GM18870 (cell line): ENCODE results near the gene SARS2.
"Not testable (repeated sequence)": the region's sequence is repeated elsewhere in the genome, so short reads cannot be mapped to it uniquely, and the experiment has no call there.

Source experiments
- ATAC-seq: cut with Tn5 transposase; IDR thresholded peaks from one replicate; pipeline ENCODE4 v1.9.1; 2021; ENCODE audit warnings: moderate library complexity; ENCODE audit not compliant: unreplicated experiment

SARS2 gene

GRCh38 chr19:38949580-38950367 lies 19.2 kb upstream of the SARS2 start:
- ATAC-seq = no peak

GRCh38 chr19:38946229-38947010 lies 15.9 kb upstream of the SARS2 start:
- no peak for ATAC-seq

- ATAC-seq = no peak
Measured at GRCh38 chr19:38945562-38946228, 15.1 kb upstream of the SARS2 start.

GRCh38 chr19:38944981-38945506 lies 14.5 kb upstream of the SARS2 start:
- no peak for ATAC-seq

GRCh38 chr19:38942471-38943181 lies 12.1 kb upstream of the SARS2 start:
- ATAC-seq = no peak

GRCh38 chr19:38941979-38942378 lies 11.4 kb upstream of the SARS2 start:
- ATAC-seq = no peak

GRCh38 chr19:38941466-38941865 lies 10.9 kb upstream of the SARS2 start:
- ATAC-seq = not testable (repeated sequence)

GRCh38 chr19:38939957-38940356 lies 9.4 kb upstream of the SARS2 start:
- no peak for ATAC-seq

GRCh38 chr19:38933544-38933943 lies 3.0 kb upstream of the SARS2 start:
- ATAC-seq = no peak

- no peak for ATAC-seq
Measured at GRCh38 chr19:38932425-38933179, 2.0 kb upstream of the SARS2 start.

- ATAC-seq = no peak
Measured at GRCh38 chr19:38931521-38931793, 894 bp upstream of the SARS2 start.

GRCh38 chr19:38930776-38931520 lies 385 bp upstream of the SARS2 start, which contains the start of gene MRPS12:
Gene MRPS12 (plus strand): TSS chr19:38930944. CDS start chr19:38931295, 351 bp downstream.
- peak; percentile 90 for ATAC-seq

GRCh38 chr19:38928391-38929001 lies 2.1 kb downstream of the SARS2 start:
- ATAC-seq = no peak

- ATAC-seq = no peak
Measured at GRCh38 chr19:38924388-38924787, 6.2 kb downstream of the SARS2 start.

- ATAC-seq = no peak
Measured at GRCh38 chr19:38922482-38922881, 8.1 kb downstream of the SARS2 start.

GRCh38 chr19:38921420-38922274 lies 8.9 kb downstream of the SARS2 start:
- no peak for ATAC-seq

GRCh38 chr19:38920602-38921419 lies 9.8 kb downstream of the SARS2 start:
- no peak for ATAC-seq
